T-cell (primary cell): ENCODE data around the gene EPB41L2. TPM values are rescaled to one million over a fixed set of nuclear protein-coding genes. Genes with fewer than 3 reads are reported as not detected.

ENCODE experiments used
- ATAC-seq, 4 experiments: fragments of 200-7000 bp in 3 of 4; fragments of 150-1000 bp in 1 of 4; cut with Tn5 transposase; replicated peaks in 1 of 4; 1 replicate in 3 of 4; 2 replicates in 1 of 4; pipeline ENCODE4 v1.10.0; 2021; ENCODE audit warnings: moderate library complexity in 3 of 4, mild to moderate bottlenecking in 2 of 4, moderate number of reproducible peaks in 1 of 4
- CTCF ChIA-PET, 2 donors: fragments of 300-600 bp; sonication (Branson Sonifier 250); formaldehyde crosslinking; loops; one replicate each; lab custom pipeline; 2022; ENCODE audit warnings: antibody characterized with exemption in 2 of 2; lab: Charles Lee
- POLR2A ChIA-PET, 2 donors: fragments of 300-600 bp; sonication (Branson Sonifier 250); formaldehyde crosslinking; loops; one replicate each; lab custom pipeline; 2022; ENCODE audit warnings: antibody characterized with exemption in 2 of 2; lab: Charles Lee
- DNase-seq, 35 experiments: peaks; one replicate each; pipeline versions ENCODE4 v3.0.0 to v3.0.0-alpha.2; 2013 to 2023
- H3K27ac ChIP-seq: one replicate; pipeline ENCODE4 v1.5.1; 2013; ENCODE audit warnings: low read length
- H3K27me3 ChIP-seq, 2 experiments: replicated peaks in 1 of 2; 1 replicate in 1 of 2; 2 replicates in 1 of 2; pipeline versions ENCODE4 v1.6.1 to v1.7.0; 2013; ENCODE audit warnings: low read length in 1 of 2, mixed read lengths in 1 of 2; ENCODE audit not compliant: control insufficient read depth in 2 of 2, insufficient read depth in 2 of 2; ENCODE audit errors: extremely low read depth in 1 of 2
- H3K36me3 ChIP-seq, 2 donors: 1 replicate in 1 of 2; 2 replicates in 1 of 2; pipeline versions ENCODE4 v1.6.1 to v1.7.0; 2013; ENCODE audit warnings: low read length in 1 of 2; ENCODE audit not compliant: control insufficient read depth in 2 of 2, insufficient read depth in 1 of 2; ENCODE audit errors: extremely low read depth in 1 of 2
- H3K4me1 ChIP-seq, 2 experiments: 1 replicate in 1 of 2; 2 replicates in 1 of 2; pipeline versions ENCODE4 v1.6.1 to v1.7.0; 2013; ENCODE audit warnings: low read length in 2 of 2, mixed read lengths in 1 of 2; ENCODE audit not compliant: insufficient read depth in 2 of 2, control insufficient read depth in 1 of 2; ENCODE audit errors: extremely low read depth in 1 of 2
- H3K4me3 ChIP-seq, 2 donors: 1 replicate in 1 of 2; 2 replicates in 1 of 2; pipeline versions ENCODE4 v1.5.1 to v1.7.0; 2013; ENCODE audit warnings: mild to moderate bottlenecking in 2 of 2, low read length in 1 of 2, moderate library complexity in 1 of 2; ENCODE audit not compliant: control insufficient read depth in 1 of 2; ENCODE audit errors: extremely low read depth in 1 of 2
- H3K9me3 ChIP-seq: 2 replicates; pipeline ENCODE4 v1.7.0; 2013
- H3K27ac Mint-ChIP-seq, 2 donors: one replicate each; pipeline ENCODE4 v1.8.0; 2020 to 2021; ENCODE audit warnings: mild to moderate bottlenecking in 2 of 2, mixed read lengths in 2 of 2
- H3K27me3 Mint-ChIP-seq, 2 donors: one replicate each; pipeline ENCODE4 v1.8.0; 2021 to 2022; ENCODE audit warnings: mixed read lengths in 2 of 2
- H3K36me3 Mint-ChIP-seq: one replicate; pipeline ENCODE4 v1.8.0; 2021; ENCODE audit warnings: mixed read lengths
- H3K4me1 Mint-ChIP-seq, 3 donors: one replicate each; pipeline ENCODE4 v1.8.0; 2020 to 2022; ENCODE audit warnings: mixed read lengths in 3 of 3, mild to moderate bottlenecking in 1 of 3
- H3K4me3 Mint-ChIP-seq, 3 donors: one replicate each; pipeline ENCODE4 v1.8.0; 2020 to 2022; ENCODE audit warnings: mild to moderate bottlenecking in 3 of 3, mixed read lengths in 3 of 3, moderate library complexity in 3 of 3
- H3K9me3 Mint-ChIP-seq, 3 donors: one replicate each; pipeline ENCODE4 v1.8.0; 2020 to 2022; ENCODE audit warnings: mixed read lengths in 3 of 3
- WGBS: methylation state at CpG from one replicate; pipeline ENCODE4 v1.1.5; 2013; ENCODE audit warnings: missing lambda C conversion rate; ENCODE audit not compliant: insufficient coverage; 5-methylcytosine and 5-hydroxymethylcytosine counted together
- total RNA-seq, 35 experiments: library from RNA in 6 of 35; stranded (reverse) in 6 of 35; fragments of 120-200 nt in 1 of 35; gene quantifications; one replicate each; pipeline versions ENCODE4 v1.2.1 to v1.2.4 and lab custom pipeline; 2013 to 2026

Gene EPB41L2
- total RNA-seq, 5 donors from 2014 or later (not counting 1 experiment from before 2014, with no cell fraction given), result 11.1 to 15.0 (median 13.6) TPM

DNA sequence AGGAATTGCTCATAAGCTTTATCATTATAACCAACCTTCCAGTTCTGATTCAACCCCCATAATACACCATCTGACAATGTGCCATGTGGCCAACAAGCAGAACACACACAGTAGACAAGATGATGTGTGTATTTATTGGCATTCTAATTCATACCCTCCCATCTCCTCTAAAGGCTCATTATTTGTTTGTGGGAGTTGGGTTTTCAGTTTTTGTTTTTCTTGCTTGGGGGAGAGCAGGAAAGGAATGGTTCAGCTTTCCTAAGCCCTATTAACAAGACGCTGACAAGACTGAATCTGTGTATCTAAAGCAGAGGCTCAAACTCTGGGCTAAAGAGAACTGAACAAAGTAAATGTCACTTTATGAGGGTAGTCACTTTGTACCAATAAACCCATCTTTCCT, 36.8 kb downstream of the EPB41L2 start:
- DNase-seq (no peak), ATAC-seq (no peak)
- H3K4me1 ChIP-seq, result no peaks in the 10 kb centered on the region
- Mint-ChIP-seq H3K9me3 (no peaks in the 10 kb centered on the region), H3K27me3 (peaks cover 0 to 3% of the 10 kb centered on the region in 2 donors), H3K27ac (no peak overlapping the region), H3K4me3 (no peak overlapping the region), H3K4me1 (no peaks in the 10 kb centered on the region), H3K36me3 (no peaks in the 10 kb centered on the region)
- ChIA-PET CTCF (no interaction called here), POLR2A (no interaction called here)
- no peaks in the 10 kb centered on the region for H3K27me3 ChIP-seq
- H3K27ac ChIP-seq, result no peak overlapping the region
- WGBS, result no CpG with 5 or more reads among the region's 1 CpG
- no peak overlapping the region for H3K4me3 ChIP-seq
- no peaks in the 10 kb centered on the region for H3K9me3 ChIP-seq
- no peaks in the 10 kb centered on the region for H3K36me3 ChIP-seq

GRCh38 chr6:131024565-131024964, 38.5 kb downstream of the EPB41L2 start:
- Mint-ChIP-seq H3K27me3 (no peaks in the 10 kb centered on the region), H3K9me3 (no peaks in the 10 kb centered on the region), H3K4me3 (no peak overlapping the region), H3K36me3 (no peaks in the 10 kb centered on the region), H3K27ac (no peak overlapping the region), H3K4me1 (no peaks in the 10 kb centered on the region)
- no peaks in the 10 kb centered on the region for H3K4me1 ChIP-seq
- no peaks in the 10 kb centered on the region for H3K9me3 ChIP-seq
- CTCF ChIA-PET, result interaction anchor here in 1 of 2 donors (1.0 kb wide), 1 partner anchor 25 kb away, joined by 3 read pairs; no protein-coding TSS in a partner anchor
- no peak overlapping the region for H3K4me3 ChIP-seq
- no peaks in the 10 kb centered on the region for H3K36me3 ChIP-seq
- 100% methylated on average over 3 of the region's 6 CpGs for WGBS
- H3K27me3 ChIP-seq, result no peaks in the 10 kb centered on the region
- POLR2A ChIA-PET, result interaction anchor here in 1 of 2 donors (0.5 kb wide), 1 partner anchor 120 kb away, joined by 5 read pairs; no protein-coding TSS in a partner anchor
- DNase-seq (no peak), ATAC-seq (no peak)
- H3K27ac ChIP-seq, result no peak overlapping the region

DNA sequence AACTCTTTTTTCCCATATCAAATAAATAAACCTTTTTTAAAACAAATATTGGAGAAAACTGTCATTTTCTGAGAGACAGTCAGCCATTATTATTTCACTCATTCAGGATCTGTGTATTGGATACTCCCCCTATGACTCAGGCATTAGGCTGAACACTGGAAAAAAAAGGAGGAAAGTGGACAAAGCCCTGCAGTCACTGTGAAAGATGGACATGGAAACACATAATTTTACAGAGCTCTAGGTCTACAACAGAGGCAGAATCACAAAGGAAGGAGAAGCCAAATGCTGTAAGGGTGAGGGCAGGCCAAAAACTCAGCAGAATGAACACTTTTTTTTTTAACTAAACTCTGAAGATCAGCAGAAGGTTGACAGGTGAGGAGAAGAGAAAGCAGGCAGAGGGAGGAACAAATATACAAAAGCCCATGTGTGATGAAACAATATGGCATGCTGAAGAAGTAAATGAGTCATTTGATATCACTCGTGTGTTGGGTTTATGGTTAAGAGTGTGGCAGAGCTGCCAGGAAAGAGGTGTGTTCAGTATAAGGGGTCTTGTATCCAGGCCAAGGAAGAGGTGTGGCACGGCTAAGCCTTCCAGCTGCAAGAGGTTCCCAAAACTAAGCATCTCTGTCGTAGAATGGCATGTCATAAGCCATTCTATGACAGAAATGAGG, 39.1 kb downstream of the EPB41L2 start:
- Mint-ChIP-seq H3K4me3 (no peak overlapping the region), H3K27me3 (no peaks in the 10 kb centered on the region), H3K9me3 (no peaks in the 10 kb centered on the region), H3K4me1 (no peaks in the 10 kb centered on the region), H3K27ac (no peak overlapping the region), H3K36me3 (no peaks in the 10 kb centered on the region)
- Histone ChIP-seq H3K36me3 (no peaks in the 10 kb centered on the region), H3K27me3 (no peaks in the 10 kb centered on the region), H3K4me3 (no peak overlapping the region), H3K9me3 (no peaks in the 10 kb centered on the region), H3K4me1 (no peaks in the 10 kb centered on the region), H3K27ac (no peak overlapping the region)
- WGBS, result 74% methylated on average over 3 of the region's 3 CpGs
- CTCF ChIA-PET, result interaction anchor here in 1 of 2 donors (1.0 kb wide), 1 partner anchor 24 kb away, joined by 3 read pairs; no protein-coding TSS in a partner anchor
- POLR2A ChIA-PET, result no interaction called here
- DNase-seq (no peak), ATAC-seq (no peak)

DNA sequence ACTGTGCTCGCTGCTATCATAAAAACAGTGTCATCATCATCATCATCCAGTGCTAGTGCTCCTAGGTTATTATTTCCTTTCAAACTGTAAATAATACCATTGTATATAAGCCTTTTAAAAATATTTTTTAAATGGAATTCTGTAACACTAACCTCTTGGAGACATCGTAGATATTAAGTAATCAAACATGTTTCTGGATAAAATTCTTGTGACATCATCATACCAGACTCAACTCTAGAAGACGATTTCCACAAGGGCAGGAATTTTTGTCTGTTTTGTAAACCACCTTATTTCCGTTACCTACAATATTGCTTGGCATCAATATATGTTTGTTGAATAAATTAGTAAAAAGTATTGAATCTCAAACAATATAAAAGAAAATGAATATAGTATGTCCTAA, 40.4 kb downstream of the EPB41L2 start:
- ChIA-PET CTCF (no interaction called here), POLR2A (no interaction called here)
- H3K4me1 ChIP-seq, result no peaks in the 10 kb centered on the region
- Mint-ChIP-seq H3K27ac (no peak overlapping the region), H3K9me3 (no peaks in the 10 kb centered on the region), H3K27me3 (no peaks in the 10 kb centered on the region), H3K4me1 (no peaks in the 10 kb centered on the region), H3K4me3 (no peak overlapping the region), H3K36me3 (no peaks in the 10 kb centered on the region)
- H3K9me3 ChIP-seq, result no peaks in the 10 kb centered on the region
- no peak overlapping the region for H3K27ac ChIP-seq
- ATAC-seq, result no peak
- no peaks in the 10 kb centered on the region for H3K36me3 ChIP-seq
- no peak for DNase-seq
- H3K27me3 ChIP-seq, result no peaks in the 10 kb centered on the region
- no peak overlapping the region for H3K4me3 ChIP-seq
- WGBS, result no CpG with 5 or more reads among the region's 4 CpGs

- Histone ChIP-seq H3K4me3 (no peak overlapping the region), H3K27me3 (no peaks in the 10 kb centered on the region), H3K27ac (no peak overlapping the region), H3K9me3 (no peaks in the 10 kb centered on the region), H3K4me1 (no peaks in the 10 kb centered on the region), H3K36me3 (no peaks in the 10 kb centered on the region)
- H3K4me3 Mint-ChIP-seq, result no peak overlapping the region
- H3K27me3 Mint-ChIP-seq, result no peaks in the 10 kb centered on the region
- H3K36me3 Mint-ChIP-seq, result no peaks in the 10 kb centered on the region
- WGBS, result 100% methylated on average over 1 of the region's 3 CpGs
- ChIA-PET CTCF (interaction anchor here in 1 of 2 donors (0.6 kb wide), 1 partner anchor 17 kb away, joined by 3 read pairs; no protein-coding TSS in a partner anchor), POLR2A (no interaction called here)
- no peak overlapping the region for H3K27ac Mint-ChIP-seq
- peaks cover 0 to 8% (median 3%) of the 10 kb centered on the region in 3 donors for H3K4me1 Mint-ChIP-seq
- no peaks in the 10 kb centered on the region for H3K9me3 Mint-ChIP-seq
- DNase-seq (no peak), ATAC-seq (no peak)
These were observed 45.1 kb downstream of the EPB41L2 start for GRCh38 chr6:131017962-131018361.

DNA sequence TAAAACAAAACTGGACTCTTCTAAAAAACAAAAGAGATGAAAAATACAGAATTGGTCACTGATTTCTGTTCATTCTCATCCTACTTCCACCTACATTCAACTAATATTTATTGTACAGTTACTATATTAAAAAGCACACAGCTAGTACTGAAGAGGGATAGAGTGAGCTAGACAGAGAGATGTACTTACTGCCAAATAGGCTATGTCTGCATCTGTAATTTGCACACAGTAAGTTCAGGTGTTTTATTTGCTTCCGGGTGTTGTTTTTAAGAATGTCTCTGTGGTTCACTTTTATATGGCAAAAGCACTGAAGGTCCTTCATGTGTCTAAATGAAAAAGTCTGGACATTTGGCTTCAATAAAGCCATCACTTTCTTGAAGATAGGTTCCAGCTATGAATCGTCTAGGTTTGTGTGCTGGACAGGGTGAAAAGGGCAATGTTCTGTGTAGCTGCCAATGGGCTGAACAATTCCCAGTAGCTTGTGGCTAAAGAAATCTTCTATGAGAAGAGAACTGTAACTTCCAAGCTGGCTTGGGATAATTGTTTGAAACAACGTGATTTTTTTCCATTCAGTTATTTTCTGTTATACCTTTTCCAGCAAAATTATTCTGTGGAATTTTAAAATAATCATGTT, 47.3 kb downstream of the EPB41L2 start:
- Mint-ChIP-seq H3K4me3 (no peak overlapping the region), H3K27ac (no peak overlapping the region), H3K27me3 (no peaks in the 10 kb centered on the region), H3K4me1 (peaks cover 0 to 8% (median 3%) of the 10 kb centered on the region in 3 donors), H3K9me3 (no peaks in the 10 kb centered on the region), H3K36me3 (peaks cover 3% of the 10 kb centered on the region)
- DNase-seq (no peak), ATAC-seq (no peak)
- CTCF ChIA-PET, result interaction anchor here in 1 of 2 donors (0.6 kb wide), 2 partner anchors 210 to 804 kb away, joined by 3 read pairs; no protein-coding TSS in a partner anchor
- H3K4me3 ChIP-seq, result no peak overlapping the region
- POLR2A ChIA-PET, result interaction anchor here in 1 of 2 donors (0.6 kb wide), 2 partner anchors 17 to 21 kb away, joined by 3 to 6 read pairs; no protein-coding TSS in a partner anchor
- no peak overlapping the region for H3K27ac ChIP-seq
- no peaks in the 10 kb centered on the region for H3K27me3 ChIP-seq
- H3K9me3 ChIP-seq, result no peaks in the 10 kb centered on the region
- 89% methylated on average over 1 of the region's 3 CpGs for whole genome bisulfite sequencing
- no peaks in the 10 kb centered on the region for H3K4me1 ChIP-seq
- no peaks in the 10 kb centered on the region for H3K36me3 ChIP-seq
